K562 (cell line): ENCODE results near the gene LPAR3. TPM values are rescaled to one million over a fixed set of nuclear protein-coding genes. Genes with fewer than 3 reads are reported as not detected.

Experiments
- DDX20 ChIP-seq: fragments of 450-650 bp; IDR thresholded peaks from 2 replicates; pipeline ENCODE4 v1.6.1; 2016; ENCODE audit warnings: missing genetic modification characterization, low read depth, mild to moderate bottlenecking, missing compliant biosample characterization, moderate library complexity
- FOXA3 ChIP-seq, 2 experiments: fragments of 450-650 bp in 1 of 2; sonication (generic) in 1 of 2; formaldehyde crosslinking; IDR thresholded peaks in 1 of 2; conservative IDR thresholded peaks in 1 of 2; 2 replicates each; pipeline versions ENCODE4 v1.4.0 to v1.8.0; 2020 to 2022; ENCODE audit warnings: mild to moderate bottlenecking in 2 of 2, missing genetic modification reagents in 1 of 2
- KLF1 ChIP-seq: fragments of 450-650 bp; IDR thresholded peaks from 2 replicates; pipeline ENCODE4 v1.6.1; 2016; ENCODE audit warnings: missing genetic modification characterization, missing compliant biosample characterization
- KLF16 ChIP-seq: IDR thresholded peaks from 2 replicates; pipeline ENCODE4 v1.6.1; 2016; ENCODE audit warnings: antibody characterized with exemption
- POLR2AphosphoS5 ChIP-seq: IDR thresholded peaks from 2 replicates; pipeline ENCODE4 v1.6.1; 2011; ENCODE audit warnings: mild to moderate bottlenecking, low read depth, low read length, moderate library complexity; ENCODE audit not compliant: control insufficient read depth, insufficient read depth
- PRMT5 ChIP-seq: sonication (generic); formaldehyde crosslinking; IDR thresholded peaks from 2 replicates; pipeline ENCODE4 v1.5.0; 2020; ENCODE audit warnings: missing genetic modification reagents
- RBFOX2 ChIP-seq: fragments of 200-400 bp; formaldehyde crosslinking; IDR thresholded peaks from 2 replicates; pipeline ENCODE4 v1.6.1; 2017; ENCODE audit warnings: low read depth, mild to moderate bottlenecking, low read length, moderate library complexity
- RBM14 ChIP-seq: fragments of 200-400 bp; formaldehyde crosslinking; IDR thresholded peaks from 2 replicates; pipeline ENCODE4 v1.6.1; 2018; ENCODE audit warnings: low read depth, mild to moderate bottlenecking, low read length, moderate library complexity, borderline replicate concordance; ENCODE audit not compliant: insufficient read depth
- SLC30A9 ChIP-seq: fragments of 250-450 bp; sonication (Bioruptor Pico); IDR thresholded peaks from 2 replicates; pipeline ENCODE4 v1.8.0; 2022; ENCODE audit warnings: mild to moderate bottlenecking, moderate library complexity
- SMARCC2 ChIP-seq: fragments of 450-650 bp; IDR thresholded peaks from 2 replicates; pipeline ENCODE4 v1.6.1; 2017; ENCODE audit warnings: antibody characterized with exemption, moderate library complexity, mild to moderate bottlenecking, low read depth
- STAG1 ChIP-seq: sonication (generic); formaldehyde crosslinking; IDR thresholded peaks from 2 replicates; pipeline ENCODE4 v1.5.0; 2020; ENCODE audit warnings: missing genetic modification reagents, borderline replicate concordance
- TOE1 ChIP-seq, 2 experiments: fragments of 450-650 bp in 1 of 2; sonication (generic) in 1 of 2; formaldehyde crosslinking in 1 of 2; IDR thresholded peaks; 2 replicates each; pipeline versions ENCODE4 v1.7.1 to v1.8.0; 2016 to 2022; ENCODE audit warnings: borderline replicate concordance in 2 of 2, mild to moderate bottlenecking in 2 of 2, antibody characterized with exemption in 1 of 2, inconsistent platforms in 1 of 2, low read depth in 1 of 2, missing genetic modification reagents in 1 of 2, moderate library complexity in 1 of 2
- XRCC5 ChIP-seq: fragments of 200-400 bp; formaldehyde crosslinking; IDR thresholded peaks from 2 replicates; pipeline ENCODE4 v1.6.1; 2017; ENCODE audit warnings: low read depth, mild to moderate bottlenecking, low read length
- ZNF224 ChIP-seq: sonication (generic); formaldehyde crosslinking; IDR thresholded peaks from 2 replicates; pipeline ENCODE4 v1.8.0; 2022; ENCODE audit warnings: mild to moderate bottlenecking, missing genetic modification reagents
- ZNF311 ChIP-seq: fragments of 250-450 bp; sonication (Bioruptor Pico); IDR thresholded peaks from 2 replicates; pipeline ENCODE4 v1.4.0; 2020; ENCODE audit warnings: mild to moderate bottlenecking, moderate library complexity
- ZNF589 ChIP-seq: fragments of 200-800 bp; sonication (Bioruptor generic); IDR thresholded peaks from 2 replicates; pipeline ENCODE4 v1.6.1; 2016; ENCODE audit warnings: low read depth, missing genetic modification characterization, missing compliant biosample characterization
- ZNF695 ChIP-seq: fragments of 450-650 bp; formaldehyde crosslinking; IDR thresholded peaks from 2 replicates; pipeline ENCODE4 v1.4.0; 2020; ENCODE audit warnings: mild to moderate bottlenecking, moderate library complexity
- polyA plus RNA-seq, 8 experiments: library from polyadenylated mRNA; depleted of rRNA in 4 of 8; stranded (reverse) in 5 of 8; unstranded in 3 of 8; fragments of >200 nt; fragmentation: Nextera tagmentation in 2 of 8; fragmentation: Illumina TruSeq in 1 of 8; extraction: Ambion mirVana in 2 of 8; extraction: Trizol in 1 of 8; gene quantifications; 2 replicates each; pipeline versions ENCODE4 v1.2.1 to v1.2.3, GENCODE V29; 2011 to 2014; ENCODE audit warnings: inconsistent platforms in 1 of 8, missing spikeins in 1 of 8
- total RNA-seq, 7 experiments: library from RNA; depleted of rRNA in 6 of 7; stranded (reverse); fragments of >200 nt in 6 of 7; fragmentation: Illumina TruSeq in 2 of 7; extraction: Trizol in 2 of 7; gene quantifications; 2 replicates each; pipeline versions ENCODE4 v1.2.1 to v1.2.3, GENCODE V29; 2011 to 2021; ENCODE audit warnings: low replicate concordance in 1 of 7
- TF ChIP-seq, protein P1 (sequence below), 3 experiments: IDR thresholded peaks in 2 of 3; conservative IDR thresholded peaks in 1 of 3; 2 replicates each; pipeline ENCODE4 v1.5.1; 2011 to 2012; ENCODE audit warnings: low read length in 3 of 3, mild to moderate bottlenecking in 3 of 3, control low read depth in 2 of 3, improper control_type of control experiment in 1 of 3, inconsistent platforms in 1 of 3, low read depth in 1 of 3, mixed read lengths in 1 of 3, moderate library complexity in 1 of 3; ENCODE audit not compliant: insufficient read depth in 2 of 3
- TF ChIP-seq, protein P2 (sequence below), 2 experiments: fragments of 450-650 bp in 1 of 2; sonication (generic) in 1 of 2; formaldehyde crosslinking in 1 of 2; IDR thresholded peaks in 1 of 2; conservative IDR thresholded peaks in 1 of 2; 2 replicates each; pipeline versions ENCODE4 v1.6.1 to v1.8.1; 2016 to 2023; ENCODE audit warnings: mild to moderate bottlenecking in 2 of 2, moderate library complexity in 2 of 2, inconsistent platforms in 1 of 2, missing genetic modification reagents in 1 of 2

The LPAR3 gene
- total and polyA plus RNA-seq, 9 of the 15 experiments (the other 6 are each of a cell fraction or from before 2014, with no cell fraction given) = 0.11 TPM; not detected in 8

DNA sequence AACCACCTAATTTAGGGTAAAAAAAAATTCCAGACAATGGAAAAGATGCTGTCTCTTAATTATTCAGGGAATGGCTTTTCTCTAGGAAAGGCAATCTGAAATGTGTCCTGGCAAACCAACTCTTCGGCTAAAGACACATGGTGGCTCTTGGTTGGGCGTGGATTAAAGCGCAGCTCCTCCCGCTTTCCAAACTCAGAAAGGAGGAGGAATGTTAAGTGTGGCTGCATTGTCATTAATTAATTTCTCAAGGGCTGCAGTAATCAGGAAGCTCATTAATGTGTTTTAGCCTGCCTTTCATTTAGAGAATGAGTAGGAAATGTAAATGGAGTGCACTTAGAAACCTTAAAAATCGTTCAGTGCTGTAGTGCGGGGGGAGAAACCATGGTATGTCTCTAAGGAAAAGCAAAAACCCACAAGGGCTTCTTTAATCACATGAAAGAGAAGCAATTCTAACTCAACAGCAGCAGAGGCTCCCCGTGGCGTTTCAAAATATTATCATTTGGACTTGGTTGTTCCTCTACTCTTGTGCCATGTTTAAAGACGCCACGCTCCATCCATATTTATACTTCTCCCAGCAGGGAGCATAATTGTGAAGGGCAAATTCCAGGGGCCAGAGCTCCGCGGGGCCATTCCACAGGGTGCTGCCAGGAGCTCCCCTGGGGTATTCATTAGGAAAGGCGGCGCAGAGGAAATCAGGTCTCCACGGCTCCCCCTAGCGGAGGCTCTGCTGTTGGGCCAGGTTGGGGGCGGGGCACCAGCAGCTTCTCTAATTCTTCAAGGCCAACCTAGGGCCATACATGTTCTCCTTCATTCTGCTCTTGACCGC, 110.8 kb downstream of the LPAR3 start (continued):
- TF ChIP-seq ZNF695 (CRISPR knock-in tag) = no peak
- no peak for TF ChIP-seq STAG1 (CRISPR knock-in tag)
- TF ChIP-seq, protein P1, sequence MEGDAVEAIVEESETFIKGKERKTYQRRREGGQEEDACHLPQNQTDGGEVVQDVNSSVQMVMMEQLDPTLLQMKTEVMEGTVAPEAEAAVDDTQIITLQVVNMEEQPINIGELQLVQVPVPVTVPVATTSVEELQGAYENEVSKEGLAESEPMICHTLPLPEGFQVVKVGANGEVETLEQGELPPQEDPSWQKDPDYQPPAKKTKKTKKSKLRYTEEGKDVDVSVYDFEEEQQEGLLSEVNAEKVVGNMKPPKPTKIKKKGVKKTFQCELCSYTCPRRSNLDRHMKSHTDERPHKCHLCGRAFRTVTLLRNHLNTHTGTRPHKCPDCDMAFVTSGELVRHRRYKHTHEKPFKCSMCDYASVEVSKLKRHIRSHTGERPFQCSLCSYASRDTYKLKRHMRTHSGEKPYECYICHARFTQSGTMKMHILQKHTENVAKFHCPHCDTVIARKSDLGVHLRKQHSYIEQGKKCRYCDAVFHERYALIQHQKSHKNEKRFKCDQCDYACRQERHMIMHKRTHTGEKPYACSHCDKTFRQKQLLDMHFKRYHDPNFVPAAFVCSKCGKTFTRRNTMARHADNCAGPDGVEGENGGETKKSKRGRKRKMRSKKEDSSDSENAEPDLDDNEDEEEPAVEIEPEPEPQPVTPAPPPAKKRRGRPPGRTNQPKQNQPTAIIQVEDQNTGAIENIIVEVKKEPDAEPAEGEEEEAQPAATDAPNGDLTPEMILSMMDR (IDR thresholded peaks at IDR 0.05 in 2 of 3, conservative IDR thresholded peaks at IDR 0.05 in 1 of 3; ENCODE audit: insufficient read depth in 2 of 3, low read depth in 1 of 3, low read length in 3 of 3) = peak; percentile 90 to 93 (median 93)
- no peak for TF ChIP-seq SMARCC2
- TF ChIP-seq DDX20 (tag) = no peak
- TF ChIP-seq FOXA3 (CRISPR knock-in tag; conservative IDR thresholded peaks at IDR 0.05 in 1 of 2, IDR thresholded peaks at IDR 0.05 in 1 of 2) = no peak
- no peak for TF ChIP-seq ZNF589 (CRISPR knock-in tag)
- TF ChIP-seq, protein P2, sequence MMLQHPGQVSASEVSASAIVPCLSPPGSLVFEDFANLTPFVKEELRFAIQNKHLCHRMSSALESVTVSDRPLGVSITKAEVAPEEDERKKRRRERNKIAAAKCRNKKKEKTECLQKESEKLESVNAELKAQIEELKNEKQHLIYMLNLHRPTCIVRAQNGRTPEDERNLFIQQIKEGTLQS (IDR thresholded peaks at IDR 0.05) = no peak
- TF ChIP-seq, protein P2 (CRISPR knock-in tag; conservative IDR thresholded peaks at IDR 0.05) = no peak
- TF ChIP-seq RBFOX2 = no peak
- TF ChIP-seq POLR2AphosphoS5 = no peak
- no peak for TF ChIP-seq KLF1 (tag)
- TF ChIP-seq ZNF224 = no peak
- no peak for TF ChIP-seq PRMT5 (CRISPR knock-in tag)
- no peak for TF ChIP-seq RBM14
- TF ChIP-seq ZNF311 (CRISPR knock-in tag) = no peak
- no peak for TF ChIP-seq TOE1 (IDR thresholded peaks at IDR 0.05; ENCODE audit: borderline replicate concordance)
- TF ChIP-seq TOE1 (CRISPR knock-in tag; IDR thresholded peaks at IDR 0.05; ENCODE audit: borderline replicate concordance, low read depth) = no peak
- peak; percentile 59 for TF ChIP-seq KLF16
- peak; percentile 87; the same call in 1 of the 2 replicates for TF ChIP-seq XRCC5
- no peak for TF ChIP-seq SLC30A9 (CRISPR knock-in tag)
